ENCODE measurements around the gene CHKB. TPM values are rescaled to one million over a fixed set of nuclear protein-coding genes. Genes with fewer than 3 reads are reported as not detected.

The CHKB gene
- total RNA-seq, 4 donors from 2014 or later = 49.1 to 96.9 (median 67.8) TPM

GRCh38 chr22:50585238-50585637 lies 2.6 kb upstream of the CHKB start:
- Histone ChIP-seq H3K4me3 (replicated peaks in 1 of 3) (no peak overlapping the region), H3K4me1 (peaks cover 11 to 19% of the 10 kb centered on the region in 2 donors), H3K27ac (no peak overlapping the region), H3K27me3 (no peaks in the 10 kb centered on the region), H3K36me3 (no peaks in the 10 kb centered on the region), H3K9me3 (no peaks in the 10 kb centered on the region)
- DNase-seq = no peak
- intact Hi-C loops (cut with DNase I) = no loop called here
- 90 to 92% methylated on average over 3 of the region's 3 CpGs for WGBS, 2 donors
- TF ChIP-seq CTCF (IDR thresholded peaks at IDR 0.05) (no peak), POLR2A (IDR thresholded peaks at IDR 0.05) (no peak)

- 94 to 97% methylated on average over 23 of the region's 23 CpGs for WGBS, 2 donors
- intact Hi-C loops (cut with DNase I) = loop anchor here (5.0 kb wide), 1 partner anchor 62 kb away; no protein-coding TSS in a partner anchor
- Histone ChIP-seq H3K27me3 (no peaks in the 10 kb centered on the region), H3K9me3 (no peaks in the 10 kb centered on the region), H3K4me1 (peaks cover 11 to 21% of the 10 kb centered on the region in 2 donors), H3K36me3 (no peaks in the 10 kb centered on the region), H3K27ac (no peak overlapping the region), H3K4me3 (replicated peaks in 1 of 3) (no peak overlapping the region)
- DNase-seq = no peak
- no peak for TF ChIP-seq POLR2A (IDR thresholded peaks at IDR 0.05)
Observed at GRCh38 chr22:50584106-50585096, 1.8 kb upstream of the CHKB start.

GRCh38 chr22:50583294-50583861 lies 729 bp upstream of the CHKB start:
- peaks cover 12 to 31% of the 10 kb centered on the region in 2 donors for H3K4me1 ChIP-seq
- intact Hi-C loops (cut with DNase I) = loop anchor here (5.0 kb wide), 1 partner anchor 61 kb away; no protein-coding TSS in a partner anchor
- WGBS, 2 donors = 16 to 23% methylated on average over 18 of the region's 37 CpGs
- H3K9me3 ChIP-seq = no peaks in the 10 kb centered on the region
- no peaks in the 10 kb centered on the region for H3K27me3 ChIP-seq
- no peaks in the 10 kb centered on the region for H3K36me3 ChIP-seq
- no peak for DNase-seq
- TF ChIP-seq POLR2A (IDR thresholded peaks at IDR 0.05) = no peak
- no peak for TF ChIP-seq CTCF (IDR thresholded peaks at IDR 0.05)
- peak overlapping the region in 2 of 3 donors; percentile 95 to 96 for H3K27ac ChIP-seq
- peak overlapping the region; percentile 51 to 83 (median 80) for H3K4me3 ChIP-seq (replicated peaks in 1 of 3)

GRCh38 chr22:50581950-50582492 lies 628 bp downstream of the CHKB start:
- no peaks in the 10 kb centered on the region for H3K27me3 ChIP-seq
- peak overlapping the region; percentile 95 to 98 (median 96) for H3K27ac ChIP-seq
- TF ChIP-seq CTCF (IDR thresholded peaks at IDR 0.05) (no peak), POLR2A (IDR thresholded peaks at IDR 0.05) (no peak)
- H3K4me3 ChIP-seq (replicated peaks in 1 of 3) = peak overlapping the region; percentile 75 to 95 (median 80)
- intact Hi-C loops (cut with DNase I) = loop anchor here (5.0 kb wide), 1 partner anchor 60 kb away; no protein-coding TSS in a partner anchor
- 20% methylated on average over 8 of the region's 39 CpGs; no CpG with 5 or more reads in 1 of the 2 donors for WGBS, 2 donors
- no peaks in the 10 kb centered on the region for H3K9me3 ChIP-seq
- H3K36me3 ChIP-seq = no peaks in the 10 kb centered on the region
- no peak for DNase-seq
- peaks cover 13 to 35% of the 10 kb centered on the region in 2 donors for H3K4me1 ChIP-seq
